Activated CD4-positive, CD25-positive, alpha-beta regulatory T cell (primary cell): ENCODE data around the gene EEF1A2.

Experiments used
- DNase-seq, 4 experiments: peaks; one replicate each; lab custom pipeline; 2025; lab: John Stamatoyannopoulos, UW

Gene EEF1A2

DNA sequence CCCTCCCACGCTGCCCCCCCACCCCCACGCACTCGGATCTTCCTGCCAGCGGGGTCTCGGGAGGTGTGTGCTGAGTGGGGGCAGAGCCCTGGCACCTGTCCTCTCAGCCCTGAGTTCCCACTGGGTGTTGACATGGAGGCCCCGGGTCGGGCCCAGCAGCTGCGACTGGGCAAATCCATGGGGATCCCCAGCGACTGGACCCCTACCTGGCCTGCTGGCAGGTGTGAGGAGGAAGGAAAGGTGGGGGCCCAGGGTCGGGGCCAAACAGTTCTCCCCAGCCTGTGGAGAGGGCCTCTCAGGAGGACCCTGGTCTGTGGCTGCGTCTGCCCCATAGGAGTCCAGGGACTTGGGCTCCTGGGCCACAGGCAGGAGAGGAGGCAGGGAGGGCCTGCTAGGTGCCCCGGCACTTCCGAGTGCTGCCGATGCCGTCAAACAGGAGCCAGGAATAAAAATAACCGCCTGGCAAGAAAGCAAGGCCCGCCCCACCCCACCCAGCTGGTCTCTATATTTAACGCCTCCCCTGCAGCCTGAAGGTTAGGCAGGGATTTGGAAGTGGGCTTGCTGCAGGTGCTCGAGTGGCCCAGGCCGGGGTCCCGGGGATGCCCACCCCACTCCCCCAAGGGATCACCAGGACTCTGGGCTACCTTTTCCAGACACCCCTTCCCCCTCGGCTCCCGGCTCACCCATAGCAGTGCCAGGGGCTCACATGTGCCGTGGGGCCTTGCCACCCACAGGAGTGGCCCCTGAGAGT lies 1.4 kb upstream of the EEF1A2 start:
- DNase-seq, result no peak

DNA sequence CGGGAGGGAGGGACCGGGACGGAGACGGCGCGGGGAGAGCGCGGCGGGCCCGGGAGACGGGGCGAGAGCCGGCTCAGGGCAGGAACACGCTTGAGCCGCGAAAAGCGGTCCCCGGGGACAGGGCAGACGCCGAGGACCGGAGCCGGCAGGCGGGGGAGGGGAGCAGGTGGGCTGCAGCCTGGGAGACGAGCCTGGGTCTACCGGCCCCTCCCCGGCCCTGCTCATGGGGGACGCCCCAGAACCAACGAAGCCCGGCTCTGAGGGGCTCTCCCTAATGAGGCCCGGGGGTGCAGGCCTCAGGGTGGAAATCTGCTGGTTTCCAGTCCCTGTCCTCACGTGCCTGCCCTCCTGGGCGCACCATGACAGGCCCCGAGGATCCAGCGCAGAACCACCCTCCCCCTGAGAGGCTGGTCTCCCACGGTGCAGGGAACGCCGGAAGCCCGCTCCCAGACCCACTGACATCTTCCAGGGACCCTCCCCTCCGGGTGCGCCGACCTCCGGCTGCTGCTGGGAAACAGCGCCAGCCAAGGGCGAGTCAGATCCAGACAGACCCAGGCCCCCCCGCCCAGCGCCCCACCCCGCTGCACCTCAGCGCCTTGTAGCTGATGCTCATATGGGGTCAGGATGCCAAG lies 571 bp upstream of the EEF1A2 start:
- DNase-seq, result no peak

DNA sequence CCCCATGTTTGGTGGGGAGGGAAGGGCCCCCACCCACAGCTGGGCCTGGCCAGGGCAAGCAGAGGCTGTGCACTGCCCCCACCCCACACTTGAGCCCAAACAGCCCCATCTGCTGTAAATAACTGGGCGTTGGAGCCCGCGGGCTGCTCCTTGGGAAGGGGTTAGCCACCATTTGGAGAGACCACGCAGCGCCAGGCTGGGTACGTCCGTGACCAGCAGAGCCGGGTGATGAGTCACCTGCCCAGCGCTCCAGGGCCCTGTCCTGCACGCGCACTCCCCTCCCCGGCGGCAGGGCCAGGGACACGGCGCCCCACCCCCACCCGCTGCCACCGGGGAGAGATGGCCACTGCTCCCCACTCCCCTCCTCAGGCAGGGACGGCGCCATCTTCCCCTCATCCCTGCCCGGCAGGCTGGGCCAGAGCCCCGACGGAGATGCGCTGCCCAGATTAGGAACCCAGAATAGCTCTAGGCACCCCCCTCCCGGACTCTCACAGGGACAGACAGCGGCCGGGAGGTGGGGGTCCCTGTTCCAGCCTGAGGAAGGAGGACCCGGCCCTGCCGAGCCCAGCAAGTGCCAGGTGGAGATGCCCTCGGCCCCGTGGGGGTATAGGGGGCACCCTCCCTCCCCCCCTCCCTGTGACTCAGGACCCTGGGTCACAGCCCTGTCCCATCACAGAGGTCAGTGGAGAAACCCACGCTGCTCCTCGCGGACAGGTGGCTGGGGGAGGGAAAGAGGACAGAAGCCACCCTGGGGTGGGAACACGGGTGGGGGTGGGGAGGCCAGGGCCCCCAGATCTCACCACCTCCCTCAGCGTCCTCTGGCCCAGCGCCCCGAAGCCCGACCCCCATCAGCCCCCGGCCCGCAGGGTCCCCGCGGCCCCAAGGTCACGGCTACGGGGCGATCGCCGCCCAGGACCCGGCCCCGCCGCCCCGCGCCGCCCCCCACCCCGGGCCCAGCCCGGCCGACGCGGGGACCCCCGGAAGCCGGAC lies 642 bp downstream of the EEF1A2 start:
- no peak for DNase-seq

DNA sequence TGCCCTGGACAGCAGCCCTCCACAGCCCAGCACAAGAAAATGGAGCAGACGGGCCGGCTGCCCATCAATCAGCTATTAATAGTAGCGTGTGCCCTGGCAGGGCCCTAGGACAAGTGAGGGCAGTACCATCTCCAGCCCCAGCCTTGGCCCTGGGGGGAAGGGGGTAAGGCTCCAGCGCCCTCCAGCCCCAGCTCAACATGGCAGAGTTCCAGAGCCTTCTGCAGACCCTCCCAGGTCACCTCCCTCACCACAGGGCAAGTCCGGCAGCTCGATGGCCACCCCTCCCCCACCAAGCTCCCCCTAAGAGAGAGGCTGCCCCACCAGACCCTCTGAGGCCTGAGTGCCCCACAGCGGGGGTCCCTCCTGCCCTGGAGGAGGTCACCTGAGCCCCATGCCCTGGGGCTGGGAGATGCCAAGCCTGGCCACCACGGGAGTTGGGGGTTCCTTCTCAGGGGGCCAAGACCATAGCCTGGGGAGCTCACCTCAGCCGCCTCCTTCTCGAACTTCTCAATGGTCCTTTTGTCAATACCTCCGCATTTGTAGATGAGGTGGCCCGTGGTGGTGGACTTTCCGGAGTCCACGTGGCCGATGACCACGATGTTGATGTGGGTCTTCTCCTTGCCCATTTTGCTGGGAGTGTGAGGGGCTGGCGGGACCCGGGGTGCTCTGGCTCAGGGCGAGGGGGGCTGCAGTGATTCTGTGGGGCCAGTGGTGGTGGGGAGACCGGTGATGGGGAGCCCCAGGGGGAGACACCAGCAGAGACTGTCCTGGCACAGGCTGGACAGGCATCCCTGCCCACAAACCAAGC lies 1.5 kb downstream of the EEF1A2 start:
- DNase-seq, result no peak

DNA sequence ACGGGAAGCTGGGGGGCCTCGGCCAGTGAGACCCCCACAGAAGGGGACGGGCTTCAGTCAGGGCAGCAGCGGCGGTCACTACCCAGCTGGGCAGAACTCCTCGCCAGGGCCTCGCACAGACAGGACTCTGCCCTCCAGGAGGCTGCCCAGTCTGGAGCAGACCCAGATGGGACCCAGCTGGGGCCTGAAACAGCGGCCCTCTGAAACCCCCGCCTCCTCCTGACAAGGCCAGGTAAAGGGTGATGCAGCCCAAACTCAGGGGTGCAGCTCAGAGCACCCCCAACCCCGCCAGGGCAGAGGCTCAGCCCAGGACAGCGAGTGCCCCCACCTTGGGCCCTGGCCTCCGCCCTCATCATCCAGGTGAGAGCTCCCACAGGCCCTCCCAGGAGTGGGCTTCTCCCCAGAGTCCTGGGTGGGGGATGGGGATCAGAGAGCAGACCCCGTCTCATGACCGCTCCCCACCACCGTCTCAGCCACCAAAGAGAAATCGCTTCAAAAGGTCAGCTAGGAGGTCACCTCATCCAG lies 2.2 kb downstream of the EEF1A2 start:
- DNase-seq, result no peak

DNA sequence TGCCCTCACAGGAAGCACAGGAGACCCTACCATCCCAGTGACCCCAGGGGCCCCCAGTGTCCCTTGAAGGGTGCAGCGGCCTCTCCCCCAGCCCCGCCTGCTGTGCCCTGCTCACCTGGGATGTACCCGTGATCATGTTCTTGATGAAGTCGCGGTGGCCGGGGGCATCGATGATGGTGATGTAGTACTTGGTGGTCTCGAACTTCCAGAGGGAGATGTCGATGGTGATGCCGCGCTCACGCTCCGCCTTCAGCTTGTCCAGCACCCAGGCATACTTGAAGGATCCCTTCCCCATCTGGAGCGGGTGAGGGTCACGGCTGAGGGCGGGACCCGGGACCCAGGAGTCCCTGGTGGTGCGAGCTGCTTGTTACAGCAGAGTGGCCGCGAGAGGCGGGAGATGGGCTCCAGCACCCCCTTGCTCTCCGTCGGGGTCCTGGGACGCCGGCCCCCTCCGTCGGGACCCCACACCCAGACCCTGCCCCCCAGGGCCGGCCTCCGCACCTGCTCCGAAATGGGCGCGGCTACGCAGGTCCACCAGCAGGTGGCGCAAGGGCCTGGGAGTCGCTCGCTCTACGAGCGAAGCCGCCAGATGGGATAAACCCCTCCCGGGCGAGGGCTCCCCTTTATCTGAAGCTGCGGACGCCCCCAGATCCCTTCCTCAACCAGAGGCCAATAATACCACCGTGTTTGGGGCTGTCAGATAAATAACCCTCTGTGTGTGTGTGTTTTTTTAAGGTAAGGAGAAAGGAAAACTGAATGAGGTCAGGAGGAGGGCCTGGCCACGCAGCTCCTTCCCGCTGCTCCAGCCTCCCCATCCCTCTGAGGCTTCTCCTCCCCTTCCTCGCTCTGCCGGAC lies 2.9 kb downstream of the EEF1A2 start:
- DNase-seq, result peak; percentile 52 to 72 (median 64)

DNA sequence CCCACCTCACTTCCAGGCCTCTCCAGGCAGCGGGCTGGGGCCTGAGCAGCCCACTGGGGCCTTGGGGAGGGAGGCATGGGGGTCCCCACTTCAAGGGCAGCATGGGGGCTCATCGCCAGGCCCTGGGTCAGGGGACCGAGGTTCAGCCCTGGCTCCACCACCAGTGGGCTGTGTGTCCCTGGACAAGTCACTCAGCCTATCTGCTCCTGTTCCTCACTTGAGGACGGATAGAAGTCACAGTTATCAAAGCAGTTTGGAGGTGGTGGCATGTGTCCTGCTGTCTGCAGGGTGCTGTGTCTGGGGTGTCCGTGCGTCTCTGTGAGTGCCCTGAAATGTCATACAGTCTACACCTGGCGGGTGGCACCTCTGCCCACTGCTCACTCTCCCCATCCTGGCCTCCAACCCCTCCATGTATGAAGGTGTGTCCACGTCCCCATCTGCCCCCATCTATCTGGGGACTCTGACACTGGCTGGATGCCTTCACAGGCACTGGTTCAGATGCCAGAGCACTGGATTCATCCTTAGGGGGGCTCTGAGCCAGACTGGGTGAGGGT lies 3.6 kb downstream of the EEF1A2 start:
- no peak for DNase-seq

DNA sequence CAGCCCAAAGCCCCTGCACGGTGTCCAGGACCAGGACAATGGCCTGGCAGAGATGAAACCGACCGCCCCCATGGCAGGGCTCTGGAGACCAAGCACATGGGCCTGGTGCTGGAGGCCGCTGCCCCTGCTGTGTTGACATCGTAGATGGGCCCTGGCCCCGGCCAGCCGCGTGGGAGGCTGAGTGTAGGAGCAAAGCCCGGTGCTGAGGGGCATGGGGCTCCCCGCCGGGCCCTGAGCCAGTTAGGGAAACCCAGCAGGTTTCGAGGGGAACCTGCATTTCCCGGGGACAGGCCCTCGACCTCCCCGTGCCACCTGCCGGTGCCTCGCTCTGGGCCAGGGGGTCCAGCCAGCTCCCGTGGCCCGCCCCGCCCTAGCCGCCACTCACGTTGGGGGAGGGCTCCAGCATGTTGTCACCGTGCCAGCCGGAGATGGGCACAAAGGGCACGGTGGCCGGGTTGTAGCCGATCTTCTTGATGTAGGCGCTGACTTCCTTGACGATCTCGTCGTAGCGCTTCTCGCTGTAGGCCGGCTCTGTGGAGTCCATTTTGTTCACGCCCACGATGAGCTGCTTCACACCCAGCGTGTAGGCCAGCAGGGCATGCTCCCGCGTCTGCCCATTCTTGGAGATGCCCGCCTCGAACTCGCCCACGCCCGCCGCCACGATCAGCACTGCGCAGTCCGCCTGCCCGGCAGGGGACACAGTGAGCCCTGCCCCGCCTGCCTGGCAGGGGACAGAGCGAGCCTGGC lies 4.3 kb downstream of the EEF1A2 start:
- DNase-seq, result no peak

DNA sequence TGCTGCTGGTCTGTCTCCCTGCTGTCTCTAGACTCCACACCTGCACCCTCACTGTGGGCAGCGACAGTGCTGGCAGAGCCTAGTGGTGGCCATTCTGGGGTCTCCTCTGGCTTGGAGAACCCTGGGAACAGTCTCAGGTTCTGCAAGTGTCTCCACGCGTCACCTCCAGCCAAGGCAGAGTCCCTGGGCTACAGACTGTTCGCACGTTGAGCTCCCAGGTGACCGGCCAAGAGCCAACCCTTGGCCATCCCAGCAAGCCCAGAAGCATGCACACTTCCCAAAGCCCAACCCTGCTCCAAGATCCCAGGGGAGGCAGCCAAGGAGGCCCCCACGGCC lies 4.8 kb downstream of the EEF1A2 start:
- no peak for DNase-seq

DNA sequence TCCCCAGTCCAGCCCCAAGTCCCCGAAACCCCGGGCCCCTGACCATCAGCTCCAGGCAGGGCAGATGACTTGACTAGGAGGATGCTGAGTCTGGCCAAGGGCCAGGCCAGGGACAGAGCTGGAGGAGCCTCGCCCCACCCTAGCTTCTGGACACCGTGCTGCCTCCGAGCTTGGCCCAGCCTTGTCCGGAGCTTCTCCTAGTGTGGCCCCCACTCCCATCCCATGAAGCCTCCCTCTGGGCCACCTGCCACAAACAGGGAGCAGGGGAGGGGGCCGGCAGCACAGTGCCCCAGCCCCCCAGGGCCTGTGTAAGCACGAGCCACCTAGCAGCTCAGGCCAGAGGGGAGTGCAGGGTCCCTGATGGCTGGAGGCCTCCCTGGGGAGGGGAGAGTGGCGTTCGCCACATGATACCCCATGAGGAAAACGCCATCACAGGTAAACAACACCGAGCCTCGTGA lies 5.3 kb downstream of the EEF1A2 start:
- DNase-seq, result no peak

DNA sequence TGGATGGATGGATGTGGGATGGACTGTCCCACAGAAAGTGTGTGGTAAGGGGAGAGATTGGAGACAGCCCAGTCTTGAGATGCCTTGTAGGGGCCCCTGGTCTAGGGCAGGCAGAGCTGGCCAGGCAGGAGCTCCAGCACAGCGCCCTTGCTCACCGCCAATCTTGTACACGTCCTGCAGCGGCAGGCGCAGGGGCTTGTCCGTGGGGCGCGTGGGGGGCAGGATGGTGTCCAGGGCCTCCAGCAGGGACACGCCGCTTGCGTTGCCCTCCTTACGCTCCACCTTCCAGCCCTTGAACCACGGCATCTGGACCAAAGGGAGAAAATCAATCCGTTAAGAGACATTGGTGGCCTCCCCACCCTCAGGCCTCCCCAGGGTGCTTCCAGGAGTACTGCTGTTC lies 5.9 kb downstream of the EEF1A2 start:
- DNase-seq, result no peak

DNA sequence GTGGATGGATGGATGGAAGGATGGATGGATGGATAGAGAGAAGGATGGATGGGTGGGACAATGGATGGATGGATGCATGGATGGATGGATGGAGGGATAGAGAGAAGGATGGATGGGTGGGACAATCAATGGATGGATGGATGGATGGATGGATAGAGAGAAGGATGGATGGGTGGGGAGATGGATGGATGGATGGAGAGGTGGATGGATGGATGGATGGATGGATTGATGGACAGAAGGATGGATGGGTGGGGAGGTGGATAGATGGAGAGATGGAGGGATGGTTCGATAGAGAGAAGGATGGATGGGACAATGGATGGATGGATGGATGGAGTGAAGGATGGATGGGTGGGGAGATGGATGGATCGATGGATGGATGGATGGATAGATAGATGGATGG lies 6.4 kb downstream of the EEF1A2 start:
- DNase-seq, result no peak

DNA sequence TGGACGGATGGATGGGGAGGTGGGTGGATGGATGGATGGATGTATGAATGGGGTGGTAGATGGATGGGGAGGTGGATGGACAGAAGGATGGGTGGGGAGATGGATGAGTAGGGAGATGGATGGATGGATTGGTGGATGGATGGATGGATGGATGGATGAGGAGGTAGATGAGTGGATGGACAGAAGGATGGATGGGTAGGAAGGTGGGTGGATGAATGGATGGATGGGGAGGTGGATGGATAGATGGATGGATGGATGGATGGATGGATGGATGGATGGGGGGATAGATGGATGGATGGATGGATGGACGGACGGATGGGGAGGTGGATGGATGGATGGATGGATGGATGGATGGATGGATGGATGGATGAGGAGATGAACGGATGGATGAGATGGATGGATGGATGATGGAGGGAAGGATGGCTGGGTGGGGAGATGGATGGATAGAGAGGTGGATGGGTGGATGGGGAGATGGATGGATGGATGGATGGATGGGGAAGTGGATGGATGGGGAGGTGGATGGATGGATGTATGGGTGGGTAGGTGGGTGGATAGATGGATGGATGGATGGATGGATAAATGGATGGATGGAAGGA lies 7.2 kb downstream of the EEF1A2 start:
- DNase-seq, result no peak

DNA sequence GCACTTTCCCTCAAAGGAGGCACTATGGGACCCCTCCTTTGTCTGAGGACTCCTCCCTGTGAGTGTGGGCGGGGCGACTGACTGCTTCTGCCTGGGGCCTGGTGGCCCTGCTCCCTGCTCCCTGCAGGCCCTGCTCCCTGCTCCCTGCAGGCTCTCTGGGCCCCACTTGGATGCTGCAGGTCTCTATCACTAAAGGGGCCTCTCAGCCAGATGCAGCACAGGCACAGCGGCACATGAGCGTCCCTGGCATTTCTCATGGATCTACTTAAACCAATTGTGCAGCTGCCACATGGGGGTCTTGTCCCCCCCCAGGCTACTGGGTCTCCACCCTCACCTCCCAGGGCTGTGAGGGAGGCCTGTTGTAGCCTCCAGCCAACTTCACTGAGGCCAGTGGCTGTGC lies 7.8 kb downstream of the EEF1A2 start:
- no peak for DNase-seq

DNA sequence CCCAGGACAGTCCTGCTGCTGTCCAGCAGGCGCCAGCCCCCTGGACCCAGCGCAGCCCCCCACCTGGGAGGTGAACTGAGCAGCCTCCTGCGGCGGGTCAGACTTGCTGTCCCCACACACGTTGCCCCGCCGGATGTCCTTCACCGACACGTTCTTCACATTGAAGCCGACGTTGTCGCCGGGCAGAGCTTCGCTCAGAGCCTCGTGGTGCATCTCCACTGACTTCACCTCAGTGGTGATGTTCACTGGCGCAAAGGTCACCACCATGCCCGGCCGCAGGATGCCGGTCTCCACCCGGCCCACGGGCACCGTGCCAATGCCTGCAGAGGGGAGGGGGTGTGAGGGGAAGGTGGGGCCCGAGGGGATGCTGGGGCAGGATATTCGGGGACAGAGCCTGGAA lies 8.5 kb downstream of the EEF1A2 start:
- DNase-seq, result no peak

DNA sequence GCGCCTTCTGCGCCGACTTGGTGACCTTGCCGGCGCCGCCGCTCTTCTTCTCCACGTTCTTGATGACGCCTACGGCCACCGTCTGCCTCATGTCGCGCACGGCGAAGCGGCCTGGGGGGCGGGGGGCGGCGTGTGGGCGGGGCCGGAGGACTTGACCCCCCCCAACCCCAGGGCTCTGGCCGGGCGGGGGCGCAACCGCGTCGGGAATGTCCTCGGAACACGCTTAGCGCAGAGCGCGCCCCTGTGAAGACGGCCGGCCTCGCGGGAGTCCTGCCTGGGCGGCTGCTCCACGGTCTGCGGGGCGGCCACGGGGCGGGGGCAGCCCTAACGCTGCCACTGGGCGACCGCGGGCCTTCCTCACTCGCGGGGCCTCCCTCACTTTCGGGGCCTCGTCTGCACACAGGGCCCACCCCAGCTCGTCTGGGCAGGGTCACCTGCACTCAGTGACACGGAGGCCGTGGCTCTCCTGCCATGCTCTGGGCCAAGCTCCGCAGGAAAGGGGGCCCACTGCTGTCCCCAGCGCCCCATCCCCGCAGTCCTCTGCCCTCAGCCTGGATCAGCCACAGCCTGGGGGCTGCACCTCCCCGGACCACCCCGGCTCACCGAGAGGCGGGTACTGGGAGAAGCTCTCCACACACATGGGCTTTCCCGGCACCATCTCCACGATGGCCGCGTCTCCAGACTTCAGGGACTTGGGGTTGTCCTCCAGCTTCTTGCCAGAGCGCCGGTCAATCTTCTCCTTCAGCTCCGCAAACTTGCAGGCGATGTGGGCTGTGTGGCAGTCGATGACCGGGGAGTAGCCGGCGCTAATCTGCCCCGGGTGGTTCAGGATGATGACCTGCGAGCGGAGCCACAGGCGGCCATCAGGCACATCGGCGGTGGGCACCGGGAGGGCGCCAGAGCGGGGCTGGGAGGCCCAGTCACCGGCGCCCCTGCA lies 10.3 kb downstream of the EEF1A2 start:
- DNase-seq, result no peak

DNA sequence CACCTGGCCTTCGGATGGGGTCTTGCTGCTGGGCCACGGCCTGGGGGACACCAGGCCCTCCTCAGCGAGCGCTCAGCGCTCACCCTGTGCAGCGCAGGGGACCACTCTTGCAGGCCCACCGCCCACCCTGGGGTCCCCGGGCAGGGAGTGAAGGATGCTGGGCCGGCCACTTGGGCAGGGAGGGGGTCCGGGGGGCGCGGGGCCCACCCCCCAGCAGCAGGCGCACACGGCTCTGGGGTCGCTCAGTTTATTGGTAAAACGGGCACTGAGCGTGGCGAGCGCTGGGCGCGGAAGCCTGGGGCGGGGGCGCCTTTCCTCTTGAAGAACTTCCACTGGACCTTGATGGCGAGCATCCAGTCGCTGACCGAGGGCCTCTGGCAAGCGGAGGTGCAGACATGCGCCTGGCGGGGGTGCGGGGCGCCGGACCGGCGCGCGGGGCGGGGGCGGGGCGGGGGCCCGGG lies 11.1 kb downstream of the EEF1A2 start:
- no peak for DNase-seq
